CD4-positive, alpha-beta T cell treated with Interleukin-6 for 4 hours (primary cell): ENCODE results near the gene POLR2M.

Source experiments
- DNase-seq: peaks from one replicate; pipeline ENCODE4 v3.0.0-alpha.2; 2020; ENCODE audit warnings: mixed read lengths

The POLR2M gene

GRCh38 chr15:57706405-57707209 is at the start of gene POLR2M:
POLR2M (plus strand) TSS chr15:57706714; CDS start chr15:57706843, 129 bp downstream.
- DNase-seq = peak; percentile 91

GRCh38 chr15:57657619-57658018 is 48.9 kb upstream of the POLR2M start:
- DNase-seq = no peak

GRCh38 chr15:57662091-57662744 is 44.3 kb upstream of the POLR2M start:
- DNase-seq = no peak

- DNase-seq = no peak
Measured at GRCh38 chr15:57662802-57663201, 43.7 kb upstream of the POLR2M start.

GRCh38 chr15:57663262-57663661 is 43.3 kb upstream of the POLR2M start:
- DNase-seq = no peak

GRCh38 chr15:57665194-57665593 is 41.3 kb upstream of the POLR2M start:
- no peak for DNase-seq

GRCh38 chr15:57665939-57666338 is 40.6 kb upstream of the POLR2M start:
- DNase-seq = no peak

GRCh38 chr15:57667171-57667849 is 39.2 kb upstream of the POLR2M start:
- DNase-seq = no peak

GRCh38 chr15:57668016-57668415 is 38.5 kb upstream of the POLR2M start:
- no peak for DNase-seq

- no peak for DNase-seq
Measured at GRCh38 chr15:57671636-57672035, 34.9 kb upstream of the POLR2M start.

- DNase-seq = no peak
Measured at GRCh38 chr15:57675481-57676181, 30.9 kb upstream of the POLR2M start.

GRCh38 chr15:57676585-57676984 is 29.9 kb upstream of the POLR2M start:
- no peak for DNase-seq

GRCh38 chr15:57677204-57677603 is 29.3 kb upstream of the POLR2M start:
- no peak for DNase-seq

GRCh38 chr15:57680021-57680420 is 26.5 kb upstream of the POLR2M start:
- DNase-seq = no peak

- DNase-seq = no peak
Measured at GRCh38 chr15:57681011-57681410, 25.5 kb upstream of the POLR2M start.

GRCh38 chr15:57683481-57683880 is 23.0 kb upstream of the POLR2M start:
- DNase-seq = no peak

- no peak for DNase-seq
Measured at GRCh38 chr15:57684491-57685151, 21.9 kb upstream of the POLR2M start.

- DNase-seq = no peak
Measured at GRCh38 chr15:57685306-57686095, 21.0 kb upstream of the POLR2M start.

GRCh38 chr15:57686657-57687056 is 19.9 kb upstream of the POLR2M start:
- no peak for DNase-seq

GRCh38 chr15:57690341-57690966 is 16.1 kb upstream of the POLR2M start:
- no peak for DNase-seq

GRCh38 chr15:57691082-57691481 is 15.4 kb upstream of the POLR2M start:
- no peak for DNase-seq
